Neural crest cell (in vitro differentiated cells): ENCODE data around the gene GNGT2. TPM values are rescaled to one million over a fixed set of nuclear protein-coding genes. Genes with fewer than 3 reads are reported as not detected.

Experiments used
- DNase-seq: peaks from one replicate; pipeline ENCODE4 v3.0.0; 2021; ENCODE audit warnings: low read depth, mixed read lengths, low spot score
- H3K27ac Mint-ChIP-seq: one replicate; pipeline ENCODE4 v1.8.0; 2021; ENCODE audit warnings: mild to moderate bottlenecking, mixed read lengths; ENCODE audit not compliant: unreplicated experiment
- H3K27me3 Mint-ChIP-seq: 2 replicates; pipeline ENCODE4 v1.8.0; 2021; ENCODE audit warnings: low read depth, mild to moderate bottlenecking, mixed read lengths
- H3K36me3 Mint-ChIP-seq: 2 replicates; pipeline ENCODE4 v1.8.0; 2021; ENCODE audit warnings: low read depth, mild to moderate bottlenecking, mixed read lengths
- H3K4me1 Mint-ChIP-seq: 2 replicates; pipeline ENCODE4 v1.8.0; 2021; ENCODE audit warnings: mixed read lengths
- H3K4me3 Mint-ChIP-seq: one replicate; pipeline ENCODE4 v1.8.0; 2021; ENCODE audit warnings: mild to moderate bottlenecking, mixed read lengths
- H3K9me3 Mint-ChIP-seq: 2 replicates; pipeline ENCODE4 v1.8.0; 2021; ENCODE audit warnings: mixed read lengths
- CTCF ChIP-seq: fragments of 200-600 bp; sonication (generic); conservative IDR thresholded peaks from 2 replicates; pipeline ENCODE4 v1.5.0; 2021; ENCODE audit warnings: antibody characterized with exemption, mild to moderate bottlenecking
- total RNA-seq: library from RNA; stranded (reverse); gene quantifications from 2 replicates; pipeline ENCODE4 v1.2.1, GENCODE V29; 2021

The GNGT2 gene
- total RNA-seq, 1 donor from 2014 or later = not detected

DNA sequence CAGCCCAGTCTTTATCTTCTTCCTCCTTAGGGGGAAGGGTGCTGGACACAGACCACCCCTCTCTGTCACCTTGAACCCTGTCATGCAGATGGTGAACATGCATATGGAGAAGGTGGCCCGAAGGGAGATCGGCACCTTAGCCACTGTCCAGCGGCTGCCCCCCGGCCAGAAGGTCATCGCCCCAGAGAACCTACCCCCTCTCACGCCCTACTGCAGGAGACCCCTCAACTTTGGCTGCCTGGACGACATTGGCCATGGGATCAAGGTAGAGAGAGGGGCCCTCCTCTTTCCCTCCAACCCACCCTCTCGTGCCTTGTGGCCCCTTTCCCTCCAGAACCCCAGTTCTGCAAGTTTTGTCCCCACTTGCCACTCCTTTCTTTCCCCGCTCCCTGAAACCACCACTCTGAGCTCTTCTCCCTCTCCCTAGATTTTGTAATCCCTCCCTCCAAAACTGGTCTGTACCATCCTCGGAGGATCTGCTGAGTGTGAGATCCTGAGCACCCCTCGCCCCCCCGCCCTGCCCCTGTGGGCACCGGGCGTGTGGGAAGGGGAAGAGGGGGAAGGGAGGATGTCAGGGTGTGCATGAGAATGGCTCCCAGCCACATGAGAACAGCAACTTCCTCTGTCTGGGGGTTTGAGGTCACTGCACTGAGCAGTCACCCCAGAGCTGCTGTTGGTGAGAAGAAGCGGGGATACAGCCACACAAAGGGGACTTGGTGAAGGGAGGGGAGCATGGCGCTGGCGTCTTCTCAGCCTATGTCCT is 7.5 kb upstream of the GNGT2 start:
- no peak for DNase-seq
- no peak overlapping the region for H3K27ac Mint-ChIP-seq
- H3K4me3 Mint-ChIP-seq = no peak overlapping the region
- TF ChIP-seq CTCF = no peak
- H3K9me3 Mint-ChIP-seq = no peaks in the 10 kb centered on the region
- no peaks in the 10 kb centered on the region for H3K36me3 Mint-ChIP-seq
- no peaks in the 10 kb centered on the region for H3K4me1 Mint-ChIP-seq
- H3K27me3 Mint-ChIP-seq = peaks cover 24% of the 10 kb centered on the region

GRCh38 chr17:49216953-49217650 is 6.7 kb upstream of the GNGT2 start:
- H3K9me3 Mint-ChIP-seq = no peaks in the 10 kb centered on the region
- H3K27me3 Mint-ChIP-seq = peaks cover 17% of the 10 kb centered on the region
- no peak overlapping the region for H3K4me3 Mint-ChIP-seq
- TF ChIP-seq CTCF = no peak
- DNase-seq = no peak
- H3K27ac Mint-ChIP-seq = no peak overlapping the region
- H3K36me3 Mint-ChIP-seq = no peaks in the 10 kb centered on the region
- no peaks in the 10 kb centered on the region for H3K4me1 Mint-ChIP-seq

DNA sequence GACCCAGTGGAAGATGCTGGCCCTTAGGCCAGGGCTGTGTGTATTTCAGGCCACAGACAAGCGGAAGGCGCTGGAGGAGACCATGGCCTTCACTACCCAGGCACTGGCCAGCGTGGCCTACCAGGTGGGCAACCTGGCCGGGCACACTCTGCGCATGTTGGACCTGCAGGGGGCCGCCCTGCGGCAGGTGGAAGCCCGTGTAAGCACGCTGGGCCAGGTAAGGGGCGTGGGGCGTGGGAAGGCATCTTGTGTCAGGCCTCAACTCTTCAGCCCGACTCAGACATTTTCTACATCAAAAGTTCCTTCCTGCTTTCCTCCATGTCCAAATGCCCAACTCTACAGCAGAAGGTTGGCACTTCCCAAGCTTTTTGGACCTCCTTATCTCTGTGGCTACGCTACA is 6.1 kb upstream of the GNGT2 start:
- Mint-ChIP-seq H3K4me1 (no peaks in the 10 kb centered on the region), H3K9me3 (no peaks in the 10 kb centered on the region), H3K27me3 (peaks cover 11% of the 10 kb centered on the region), H3K36me3 (no peaks in the 10 kb centered on the region), H3K4me3 (no peak overlapping the region), H3K27ac (peak overlapping the region; percentile 96)
- DNase-seq = no peak
- no peak for TF ChIP-seq CTCF

GRCh38 chr17:49214676-49215360 is 4.4 kb upstream of the GNGT2 start:
- Mint-ChIP-seq H3K4me1 (peaks cover 8% of the 10 kb centered on the region), H3K27ac (no peak overlapping the region), H3K4me3 (no peak overlapping the region), H3K36me3 (no peaks in the 10 kb centered on the region), H3K27me3 (peaks cover 18% of the 10 kb centered on the region), H3K9me3 (no peaks in the 10 kb centered on the region)
- no peak for TF ChIP-seq CTCF
- DNase-seq = no peak

DNA sequence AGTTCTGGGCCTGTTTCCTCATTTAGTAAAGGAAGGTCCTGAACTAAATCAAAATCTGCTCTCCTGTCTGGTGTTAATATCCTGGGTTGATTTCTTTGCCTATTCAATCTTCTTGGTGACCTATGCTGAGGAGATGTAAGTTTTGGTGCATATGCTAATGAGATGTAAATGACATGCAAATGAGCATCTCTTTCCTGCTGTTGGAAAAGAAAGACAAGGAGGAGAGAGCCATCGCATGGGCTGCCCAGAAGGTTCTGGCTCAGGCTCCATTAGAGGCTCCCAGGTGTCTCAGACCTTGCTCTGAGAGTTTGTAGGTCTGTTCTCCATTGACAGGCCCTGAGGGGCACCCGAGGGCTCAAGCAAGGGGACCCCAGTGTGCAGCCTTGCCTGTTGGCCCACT is 3.5 kb upstream of the GNGT2 start:
- H3K4me1 Mint-ChIP-seq = peaks cover 9% of the 10 kb centered on the region
- no peaks in the 10 kb centered on the region for H3K9me3 Mint-ChIP-seq
- no peaks in the 10 kb centered on the region for H3K36me3 Mint-ChIP-seq
- no peak for TF ChIP-seq CTCF
- DNase-seq = no peak
- H3K27me3 Mint-ChIP-seq = peaks cover 28% of the 10 kb centered on the region
- H3K4me3 Mint-ChIP-seq = no peak overlapping the region
- no peak overlapping the region for H3K27ac Mint-ChIP-seq
